Naive thymus-derived CD4-positive, alpha-beta T cell (primary cell): ENCODE data around the gene ZNF70. TPM values are rescaled to one million over a fixed set of nuclear protein-coding genes. Genes with fewer than 3 reads are reported as not detected.

Experiments
- ATAC-seq: fragments of 150-1000 bp; cut with Tn5 transposase; 2 replicates; pipeline ENCODE4 v1.10.0; 2021; ENCODE audit warnings: mild to moderate bottlenecking, moderate library complexity
- CTCF ChIA-PET: fragments of 350-600 bp; sonication (Branson Sonifier 250); formaldehyde crosslinking; loops from one replicate; lab custom pipeline; 2021; ENCODE audit warnings: antibody characterized with exemption; lab: Charles Lee
- POLR2A ChIA-PET: fragments of 350-600 bp; sonication (Branson Sonifier 250); formaldehyde crosslinking; loops from one replicate; lab custom pipeline; 2021; ENCODE audit warnings: antibody characterized with exemption, inconsistent platforms; lab: Charles Lee
- DNase-seq, 9 donors: peaks; one replicate each; pipeline versions ENCODE4 v3.0.0 to v3.0.0-alpha.2; 2020 to 2022; ENCODE audit warnings: mixed read lengths in 1 of 9
- H3K27ac ChIP-seq: one replicate; pipeline ENCODE4 v1.7.0; 2013; ENCODE audit warnings: mild to moderate bottlenecking, low read depth, low read length, moderate library complexity
- H3K27me3 ChIP-seq, 2 donors: one replicate each; pipeline ENCODE4 v1.7.0; 2013; ENCODE audit warnings: low read length in 2 of 2, mild to moderate bottlenecking in 2 of 2, moderate library complexity in 2 of 2; ENCODE audit not compliant: control insufficient read depth in 2 of 2, insufficient read depth in 2 of 2
- H3K36me3 ChIP-seq, 3 experiments: 1 replicate in 2 of 3; 2 replicates in 1 of 3; pipeline ENCODE4 v1.7.0; 2013; ENCODE audit warnings: low read length in 3 of 3, mild to moderate bottlenecking in 3 of 3, moderate library complexity in 1 of 3; ENCODE audit not compliant: insufficient read depth in 3 of 3, control insufficient read depth in 2 of 3
- H3K4me1 ChIP-seq, 2 donors: one replicate each; pipeline ENCODE4 v1.7.0; 2013; ENCODE audit warnings: low read length in 2 of 2, mild to moderate bottlenecking in 2 of 2, moderate library complexity in 1 of 2; ENCODE audit not compliant: control insufficient read depth in 2 of 2, insufficient read depth in 2 of 2
- H3K4me3 ChIP-seq: 2 replicates; pipeline ENCODE4 v1.7.0; 2013; ENCODE audit warnings: mild to moderate bottlenecking, low read length
- H3K9me3 ChIP-seq, 3 experiments: 1 replicate in 2 of 3; 2 replicates in 1 of 3; pipeline ENCODE4 v1.7.0; 2013; ENCODE audit warnings: low read length in 3 of 3; ENCODE audit not compliant: control insufficient read depth in 2 of 3
- H3K27ac Mint-ChIP-seq, 9 donors: one replicate each; pipeline ENCODE4 v1.8.0; 2020 to 2022; ENCODE audit warnings: mixed read lengths in 9 of 9, mild to moderate bottlenecking in 8 of 9, moderate library complexity in 5 of 9, inconsistent platforms in 2 of 9
- H3K27me3 Mint-ChIP-seq, 5 donors: one replicate each; pipeline ENCODE4 v1.8.0; 2021 to 2022; ENCODE audit warnings: mixed read lengths in 5 of 5, mild to moderate bottlenecking in 1 of 5
- H3K36me3 Mint-ChIP-seq, 5 donors: one replicate each; pipeline ENCODE4 v1.8.0; 2020 to 2022; ENCODE audit warnings: mixed read lengths in 5 of 5, mild to moderate bottlenecking in 3 of 5, inconsistent platforms in 1 of 5
- H3K4me1 Mint-ChIP-seq, 7 donors: one replicate each; pipeline ENCODE4 v1.8.0; 2020 to 2022; ENCODE audit warnings: mixed read lengths in 7 of 7, mild to moderate bottlenecking in 3 of 7, inconsistent platforms in 1 of 7
- H3K4me3 Mint-ChIP-seq, 10 donors: one replicate each; pipeline ENCODE4 v1.8.0; 2020 to 2022; ENCODE audit warnings: mild to moderate bottlenecking in 10 of 10, mixed read lengths in 10 of 10, moderate library complexity in 6 of 10, inconsistent platforms in 2 of 10
- H3K9me3 Mint-ChIP-seq, 11 donors: one replicate each; pipeline ENCODE4 v1.8.0; 2020 to 2022; ENCODE audit warnings: mixed read lengths in 11 of 11, mild to moderate bottlenecking in 4 of 11, inconsistent platforms in 1 of 11, moderate library complexity in 1 of 11
- intact Hi-C, 2 donors: fragments of 100-400 bp; cut with micrococcal nuclease; formaldehyde crosslinking; loops; one replicate each; pipeline ENCODE4 v1.15.1; 2023
- polyA plus RNA-seq, 2 donors: library from polyadenylated mRNA; unstranded; fragments of 300-500 nt; fragmentation: Illumina TruSeq; gene quantifications; one replicate each; pipeline ENCODE4 v1.2.3, GENCODE V29; 2021
- total RNA-seq, 6 experiments: library from RNA in 5 of 6; stranded (reverse) in 5 of 6; gene quantifications; 1 replicate in 5 of 6; 2 replicates in 1 of 6; pipeline ENCODE4 v1.2.3 and lab custom pipeline; 2021 to 2026

The ZNF70 gene
- total and polyA plus RNA-seq, 7 experiments from 2014 or later: 0.32 to 7.9 (median 3.5) TPM

- ChIA-PET CTCF (no interaction called here), POLR2A (interaction anchor here (1.6 kb wide), 1 partner anchor 219 kb away, joined by 4 read pairs; no protein-coding TSS in a partner anchor)
Measured at GRCh38 chr22:23692598-23693291, 58.2 kb downstream of the ZNF70 start.

GRCh38 chr22:23691748-23692423 lies 59.0 kb downstream of the ZNF70 start:
- POLR2A ChIA-PET: no interaction called here
- CTCF ChIA-PET: no interaction called here
- Histone ChIP-seq H3K9me3 (no peaks in the 10 kb centered on the region), H3K4me1 (peaks cover 21 to 23% of the 10 kb centered on the region in 2 donors), H3K36me3 (peaks cover 0 to 25% (median 0%) of the 10 kb centered on the region in 3 experiments), H3K27ac (no peak overlapping the region), H3K27me3 (no peaks in the 10 kb centered on the region), H3K4me3 (no peak overlapping the region)
- no peak overlapping the region for H3K4me3 Mint-ChIP-seq
- peaks cover 12 to 39% (median 19%) of the 10 kb centered on the region in 5 donors for H3K36me3 Mint-ChIP-seq
- H3K27ac Mint-ChIP-seq: peak overlapping the region in 6 of 9 donors; percentile 27 to 85 (median 50)
- peaks cover 26 to 42% (median 37%) of the 10 kb centered on the region in 7 donors for H3K4me1 Mint-ChIP-seq
- H3K9me3 Mint-ChIP-seq: peaks cover 0 to 3% (median 0%) of the 10 kb centered on the region in 11 donors
- no peak for DNase-seq
- ATAC-seq: no peak
- intact Hi-C loops: no loop called here
- no peaks in the 10 kb centered on the region for H3K27me3 Mint-ChIP-seq

More at GRCh38 chr22:23692598-23693291, 58.2 kb downstream of the ZNF70 start:
- Mint-ChIP-seq H3K27ac (peak overlapping the region in 8 of 9 donors; percentile 29 to 100 (median 78)), H3K4me1 (peaks cover 32 to 49% (median 39%) of the 10 kb centered on the region in 7 donors), H3K4me3 (peak overlapping the region in 1 of 10 donors; percentile 22), H3K27me3 (no peaks in the 10 kb centered on the region), H3K36me3 (peaks cover 12 to 39% (median 19%) of the 10 kb centered on the region in 5 donors), H3K9me3 (peaks cover 0 to under 1% (median 0%) of the 10 kb centered on the region in 11 donors)
- Histone ChIP-seq H3K9me3 (no peaks in the 10 kb centered on the region), H3K36me3 (peaks cover 0 to 25% (median 0%) of the 10 kb centered on the region in 3 experiments), H3K27ac (no peak overlapping the region), H3K4me3 (no peak overlapping the region), H3K4me1 (peaks cover 28 to 32% of the 10 kb centered on the region in 2 donors), H3K27me3 (no peaks in the 10 kb centered on the region)
- intact Hi-C loops: no loop called here
- DNase-seq: no peak
- no peak for ATAC-seq

GRCh38 chr22:23690713-23691112 lies 60.2 kb downstream of the ZNF70 start, which contains the start of gene RGL4:
RGL4 (plus strand) TSS chr22:23691013; CDS start chr22:23692031, 1,018 bp downstream.
- Histone ChIP-seq H3K4me1 (peaks cover 10 to 14% of the 10 kb centered on the region in 2 donors), H3K36me3 (peaks cover 0 to 25% (median 0%) of the 10 kb centered on the region in 3 experiments), H3K9me3 (no peaks in the 10 kb centered on the region), H3K27me3 (no peaks in the 10 kb centered on the region), H3K4me3 (no peak within 1 kb of the TSS), H3K27ac (no peak within 1 kb of the TSS)
- Mint-ChIP-seq H3K9me3 (peaks cover 0 to 3% (median 0%) of the 10 kb centered on the region in 11 donors), H3K36me3 (peaks cover 5 to 39% (median 14%) of the 10 kb centered on the region in 5 donors), H3K4me1 (peaks cover 16 to 35% (median 28%) of the 10 kb centered on the region in 7 donors), H3K27ac (peak within 1 kb of the TSS in 7 of 9 donors; percentile 16 to 85 (median 57)), H3K4me3 (no peak within 1 kb of the TSS), H3K27me3 (no peaks in the 10 kb centered on the region)
- POLR2A ChIA-PET: no interaction called here
- ATAC-seq (no peak), DNase-seq (no peak)
- CTCF ChIA-PET: no interaction called here
- intact Hi-C loops: no loop called here

- no peaks in the 10 kb centered on the region for H3K27me3 ChIP-seq
- Mint-ChIP-seq H3K4me3 (no peak overlapping the region), H3K27me3 (no peaks in the 10 kb centered on the region), H3K36me3 (peaks cover 5 to 35% (median 11%) of the 10 kb centered on the region in 5 donors), H3K4me1 (peaks cover 6 to 23% (median 15%) of the 10 kb centered on the region in 7 donors), H3K27ac (no peak overlapping the region), H3K9me3 (peaks cover 0 to 3% (median 0%) of the 10 kb centered on the region in 11 donors)
- no peak overlapping the region for H3K4me3 ChIP-seq
- H3K27ac ChIP-seq: no peak overlapping the region
- CTCF ChIA-PET: no interaction called here
- POLR2A ChIA-PET: no interaction called here
- H3K4me1 ChIP-seq: peaks cover 0 to 1% of the 10 kb centered on the region in 2 donors
- no peaks in the 10 kb centered on the region for H3K9me3 ChIP-seq
- DNase-seq: no peak
- intact Hi-C loops: no loop called here
- ATAC-seq: no peak
- H3K36me3 ChIP-seq: peaks cover 0 to 17% (median 0%) of the 10 kb centered on the region in 3 experiments
Measured at GRCh38 chr22:23689414-23689813, 61.5 kb downstream of the ZNF70 start.

Other genes starting within 250 kb of the ZNF70 start
- gene IGLL1, start 170.8 kb downstream of the ZNF70 start, total RNA-seq: under 1 TPM in 1 of 5 experiments, not detected in 4; 0.72 TPM
- not detected for gene IGLL1, start 170.8 kb downstream of the ZNF70 start, polyA plus RNA-seq
- 1 to 10 TPM in 4 of 5 experiments, under 1 TPM in 1; 0.58 to 3.7 (median 2.1) TPM for gene DRICH1, start 118.8 kb downstream of the ZNF70 start, total RNA-seq
- not detected for gene DRICH1, start 118.8 kb downstream of the ZNF70 start, polyA plus RNA-seq
- gene RGL4, start 60.1 kb downstream of the ZNF70 start, total RNA-seq: 10 to 100 TPM; 13.8 to 31.9 (median 19.9) TPM
- 10 to 100 TPM; 86.3 to 95.0 TPM for gene RGL4, start 60.1 kb downstream of the ZNF70 start, polyA plus RNA-seq
- gene VPREB3, start 3.3 kb upstream of the ZNF70 start, total RNA-seq: 1 to 10 TPM in 1 of 5 experiments, under 1 TPM in 1, not detected in 3; 0.74 to 3.0 TPM
- 1 to 10 TPM; 1.3 to 1.5 TPM for gene VPREB3, start 3.3 kb upstream of the ZNF70 start, polyA plus RNA-seq
- 1 to 10 TPM in 4 of 5 experiments, not detected in 1; 1.2 to 5.7 (median 3.9) TPM for gene C22orf15, start 11.9 kb upstream of the ZNF70 start, total RNA-seq
- gene C22orf15, start 11.9 kb upstream of the ZNF70 start, polyA plus RNA-seq: 1 to 10 TPM; 1.6 to 2.4 TPM
- 10 to 100 TPM; 38.2 to 56.1 (median 46.4) TPM for gene CHCHD10, start 16.9 kb upstream of the ZNF70 start, total RNA-seq
- gene CHCHD10, start 16.9 kb upstream of the ZNF70 start, polyA plus RNA-seq: 10 to 100 TPM; 25.6 to 32.8 TPM
- 1 to 10 TPM in 4 of 5 experiments, not detected in 1; 2.0 to 4.0 (median 3.4) TPM for gene MMP11, start 21.7 kb upstream of the ZNF70 start, total RNA-seq
- 1 to 10 TPM; 2.0 to 4.3 TPM for gene MMP11, start 21.7 kb upstream of the ZNF70 start, polyA plus RNA-seq
- gene SMARCB1, start 35.9 kb upstream of the ZNF70 start, total RNA-seq: 10 to 100 TPM; 47.1 to 81.1 (median 54.2) TPM
- 10 to 100 TPM; 37.0 to 49.8 TPM for gene SMARCB1, start 35.9 kb upstream of the ZNF70 start, polyA plus RNA-seq
- gene DERL3, start 87.9 kb upstream of the ZNF70 start, total RNA-seq: 10 to 100 TPM in 1 of 5 experiments, 1 to 10 TPM in 4; 1.6 to 16.2 (median 6.5) TPM
- gene DERL3, start 87.9 kb upstream of the ZNF70 start, polyA plus RNA-seq: not detected
- 10 to 100 TPM; 10.5 to 29.7 (median 14.7) TPM for gene SLC2A11, start 106.8 kb upstream of the ZNF70 start, total RNA-seq
- 1 to 10 TPM; 5.9 to 8.3 TPM for gene SLC2A11, start 106.8 kb upstream of the ZNF70 start, polyA plus RNA-seq
- gene MIF, start 143.3 kb upstream of the ZNF70 start, total RNA-seq: 1,000 to 10,000 TPM in 1 of 5 experiments, 100 to 1,000 TPM in 4; 179 to 1,010 (median 197) TPM
- 1,000 to 10,000 TPM in 1 of 2 donors, 100 to 1,000 TPM in 1; 945 to 1,099 TPM for gene MIF, start 143.3 kb upstream of the ZNF70 start, polyA plus RNA-seq
- not detected for gene GSTT2B, start 210.1 kb upstream of the ZNF70 start, total RNA-seq
- gene GSTT2B, start 210.1 kb upstream of the ZNF70 start, polyA plus RNA-seq: not detected
- gene DDTL, start 215.8 kb upstream of the ZNF70 start, total RNA-seq: 1 to 10 TPM; 3.3 to 5.7 (median 4.9) TPM
- gene DDTL, start 215.8 kb upstream of the ZNF70 start, polyA plus RNA-seq: 1 to 10 TPM; 2.3 to 2.9 TPM
- gene DDT, start 223.3 kb upstream of the ZNF70 start, total RNA-seq: 100 to 1,000 TPM in 1 of 5 experiments, 10 to 100 TPM in 4; 66.8 to 108 (median 80.2) TPM
- 100 to 1,000 TPM in 1 of 2 donors, 10 to 100 TPM in 1; 66.3 to 122 TPM for gene DDT, start 223.3 kb upstream of the ZNF70 start, polyA plus RNA-seq
- gene GSTT2, start 229.0 kb upstream of the ZNF70 start, total RNA-seq: not detected
- gene GSTT2, start 229.0 kb upstream of the ZNF70 start, polyA plus RNA-seq: not detected